Measurements from ENCODE around the gene MACROD2. TPM values are rescaled to one million over a fixed set of nuclear protein-coding genes. Genes with fewer than 3 reads are reported as not detected.

Gene MACROD2
- total RNA-seq, 1 donor from 2014 or later: 6.4 TPM

DNA sequence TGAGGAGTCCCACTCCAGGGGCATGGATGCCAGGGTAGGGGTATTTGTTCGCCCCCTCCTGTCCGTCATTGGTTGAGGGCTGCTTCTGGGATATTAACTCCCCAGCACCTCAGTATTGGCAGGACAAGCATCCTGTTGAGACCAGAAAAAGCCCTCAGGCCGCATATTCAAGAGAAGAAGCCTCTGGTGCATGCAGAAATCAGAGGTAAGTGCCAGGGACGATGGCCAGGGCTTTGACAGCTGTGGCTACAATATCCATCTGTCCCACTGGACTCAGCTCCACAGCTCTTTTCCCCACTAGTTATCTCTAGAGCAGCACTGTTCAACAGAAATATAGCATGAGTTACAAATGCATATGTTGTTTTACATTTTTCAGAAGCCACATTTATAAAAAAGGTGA lies 1926.6 kb downstream of the MACROD2 start:
- H3K27me3 Mint-ChIP-seq (ENCODE audit: low read depth): no peaks in the 10 kb centered on the region
- H3K9me3 Mint-ChIP-seq: no peaks in the 10 kb centered on the region
- no peak for DNase-seq (ENCODE audit: low read depth, low spot score)
- no peak overlapping the region for H3K4me3 Mint-ChIP-seq
- TF ChIP-seq CTCF (conservative IDR thresholded peaks at IDR 0.05): no peak
- H3K36me3 Mint-ChIP-seq (ENCODE audit: low read depth): no peaks in the 10 kb centered on the region
- H3K27ac Mint-ChIP-seq (ENCODE audit: unreplicated experiment): no peak overlapping the region
- peaks cover 4% of the 10 kb centered on the region for H3K4me1 Mint-ChIP-seq

- Mint-ChIP-seq H3K4me1 (peaks cover 3% of the 10 kb centered on the region), H3K4me3 (no peak overlapping the region), H3K36me3 (ENCODE audit: low read depth) (no peaks in the 10 kb centered on the region), H3K27ac (ENCODE audit: unreplicated experiment) (no peak overlapping the region), H3K9me3 (no peaks in the 10 kb centered on the region), H3K27me3 (ENCODE audit: low read depth) (no peaks in the 10 kb centered on the region)
- no peak for TF ChIP-seq CTCF (conservative IDR thresholded peaks at IDR 0.05)
- no peak for DNase-seq (ENCODE audit: low read depth, low spot score)
Measured at GRCh38 chr20:15922556-15922955, 1927.2 kb downstream of the MACROD2 start.

- H3K27me3 Mint-ChIP-seq (ENCODE audit: low read depth): no peaks in the 10 kb centered on the region
- H3K36me3 Mint-ChIP-seq (ENCODE audit: low read depth): no peaks in the 10 kb centered on the region
- no peak for DNase-seq (ENCODE audit: low read depth, low spot score)
- TF ChIP-seq CTCF (conservative IDR thresholded peaks at IDR 0.05): no peak
- no peaks in the 10 kb centered on the region for H3K9me3 Mint-ChIP-seq
- H3K4me3 Mint-ChIP-seq: no peak overlapping the region
- H3K4me1 Mint-ChIP-seq: no peaks in the 10 kb centered on the region
- no peak overlapping the region for H3K27ac Mint-ChIP-seq (ENCODE audit: unreplicated experiment)
Measured at GRCh38 chr20:15923030-15923776, 1927.9 kb downstream of the MACROD2 start.

GRCh38 chr20:15924556-15924955 lies 1929.2 kb downstream of the MACROD2 start:
- Mint-ChIP-seq H3K9me3 (no peaks in the 10 kb centered on the region), H3K4me1 (no peaks in the 10 kb centered on the region), H3K4me3 (no peak overlapping the region), H3K27me3 (ENCODE audit: low read depth) (no peaks in the 10 kb centered on the region), H3K36me3 (ENCODE audit: low read depth) (no peaks in the 10 kb centered on the region), H3K27ac (ENCODE audit: unreplicated experiment) (no peak overlapping the region)
- DNase-seq (ENCODE audit: low read depth, low spot score): no peak
- TF ChIP-seq CTCF (conservative IDR thresholded peaks at IDR 0.05): no peak

- Mint-ChIP-seq H3K27me3 (ENCODE audit: low read depth) (no peaks in the 10 kb centered on the region), H3K9me3 (no peaks in the 10 kb centered on the region), H3K36me3 (ENCODE audit: low read depth) (no peaks in the 10 kb centered on the region), H3K4me3 (no peak overlapping the region), H3K27ac (ENCODE audit: unreplicated experiment) (no peak overlapping the region), H3K4me1 (peaks cover 5% of the 10 kb centered on the region)
- TF ChIP-seq CTCF (conservative IDR thresholded peaks at IDR 0.05): no peak
- no peak for DNase-seq (ENCODE audit: low read depth, low spot score)
Measured at GRCh38 chr20:15925376-15925775, 1930.1 kb downstream of the MACROD2 start.

All from neural crest cell (in vitro differentiated cells).